Activated CD4-positive, alpha-beta T cell treated with anti-CD3 and anti-CD28 coated beads for 48 hours (primary cell): Measurements from ENCODE around the gene ACOT11.
"Not testable (repeated sequence)": the region's sequence is repeated elsewhere in the genome, so short reads cannot be mapped to it uniquely, and the experiment has no call there.

ENCODE experiments used
- DNase-seq: peaks from one replicate; pipeline ENCODE4 v3.0.0-alpha.2; 2020

ACOT11 gene

DNA sequence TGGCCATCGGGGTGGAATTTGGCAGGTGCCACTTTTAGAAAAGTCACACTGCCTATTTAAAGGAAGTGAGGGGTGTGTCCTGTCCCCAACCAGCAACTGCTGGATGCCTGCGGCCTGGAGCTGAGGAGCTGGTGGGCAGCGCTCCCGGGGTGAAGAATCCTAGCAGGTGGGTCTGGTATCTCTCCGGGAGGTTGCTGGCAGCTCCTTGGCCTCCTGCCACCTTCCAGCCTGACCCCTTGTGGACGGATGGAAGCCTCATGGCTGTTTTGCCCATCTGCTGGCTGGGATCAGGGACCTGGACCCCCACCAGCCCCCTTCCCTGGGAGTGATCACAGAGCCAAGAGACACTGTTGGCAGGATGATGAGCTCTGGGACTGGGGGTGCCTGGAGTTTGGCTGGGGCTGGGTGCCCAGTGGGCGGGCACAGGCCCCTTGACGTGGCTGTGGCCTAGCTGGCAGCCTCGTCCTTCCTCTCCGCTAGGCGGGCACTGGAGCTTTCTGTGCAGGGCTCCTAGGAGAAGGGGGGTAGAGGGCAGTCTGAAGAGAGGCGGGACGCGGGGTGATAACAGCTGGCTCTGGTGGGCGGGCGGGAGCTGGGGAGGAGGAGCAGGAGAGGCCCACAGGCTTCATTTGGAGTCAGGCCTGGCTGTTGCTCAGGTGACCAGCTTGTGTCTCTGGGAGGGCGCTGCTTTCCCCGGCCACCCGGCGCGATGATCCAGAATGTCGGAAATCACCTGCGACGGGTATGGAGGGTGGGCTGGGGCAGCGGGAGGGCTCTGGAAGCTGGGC is at the start of gene ACOT11:
Gene ACOT11 (plus strand): TSS at position 628 of the 788 bp plus-strand sequence. CDS start 82 bp downstream, at position 710.
- no peak for DNase-seq

DNA sequence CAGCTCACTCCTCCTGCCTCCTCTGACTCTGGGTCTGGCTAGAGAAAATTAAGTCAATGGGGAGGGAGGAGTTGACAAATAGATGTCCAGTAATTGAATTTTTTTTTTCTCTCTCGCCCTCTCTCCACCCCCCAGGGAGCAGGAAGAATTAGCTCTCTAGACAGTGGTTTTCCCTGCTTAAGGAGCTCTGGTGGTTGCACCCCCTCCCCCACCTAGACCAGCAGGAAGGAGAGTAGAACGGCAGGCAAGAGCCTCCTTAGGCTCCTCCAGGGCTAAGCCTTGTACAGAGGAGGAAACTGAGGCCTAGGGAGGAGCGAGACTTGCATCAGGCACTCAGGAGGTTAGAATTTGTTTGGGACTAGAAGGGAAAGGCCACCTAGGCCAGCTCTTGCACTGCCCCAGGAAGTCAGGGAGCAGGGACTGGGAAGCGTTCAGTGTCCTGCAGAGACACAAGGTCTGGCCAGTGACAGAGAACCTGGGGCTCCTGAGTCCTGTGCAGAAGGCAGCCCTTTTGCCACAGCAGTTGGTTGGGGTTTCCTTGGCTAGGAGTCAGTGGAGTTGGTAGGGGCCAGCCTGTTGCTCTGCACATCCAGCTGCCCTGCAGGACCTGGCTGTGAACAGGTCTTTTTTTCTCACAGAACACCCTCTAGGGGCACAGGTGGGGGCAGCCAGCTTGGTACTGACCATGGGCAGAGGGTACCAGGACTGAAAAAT is 49.5 kb upstream of the ACOT11 start:
- DNase-seq: no peak

DNA sequence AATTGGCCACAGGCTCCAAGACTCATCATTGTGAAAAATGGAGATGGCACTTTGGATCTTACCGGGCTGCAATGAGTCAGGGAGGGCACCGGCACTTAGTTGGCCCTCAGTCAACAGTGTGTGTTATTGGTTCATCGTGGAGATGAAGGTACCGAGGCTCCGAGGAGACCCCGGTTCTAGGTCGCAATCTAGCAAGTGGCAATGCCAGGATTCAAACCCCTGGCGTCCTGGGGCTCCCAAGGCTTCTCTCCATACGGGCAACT is 49.0 kb upstream of the ACOT11 start:
- DNase-seq: no peak

DNA sequence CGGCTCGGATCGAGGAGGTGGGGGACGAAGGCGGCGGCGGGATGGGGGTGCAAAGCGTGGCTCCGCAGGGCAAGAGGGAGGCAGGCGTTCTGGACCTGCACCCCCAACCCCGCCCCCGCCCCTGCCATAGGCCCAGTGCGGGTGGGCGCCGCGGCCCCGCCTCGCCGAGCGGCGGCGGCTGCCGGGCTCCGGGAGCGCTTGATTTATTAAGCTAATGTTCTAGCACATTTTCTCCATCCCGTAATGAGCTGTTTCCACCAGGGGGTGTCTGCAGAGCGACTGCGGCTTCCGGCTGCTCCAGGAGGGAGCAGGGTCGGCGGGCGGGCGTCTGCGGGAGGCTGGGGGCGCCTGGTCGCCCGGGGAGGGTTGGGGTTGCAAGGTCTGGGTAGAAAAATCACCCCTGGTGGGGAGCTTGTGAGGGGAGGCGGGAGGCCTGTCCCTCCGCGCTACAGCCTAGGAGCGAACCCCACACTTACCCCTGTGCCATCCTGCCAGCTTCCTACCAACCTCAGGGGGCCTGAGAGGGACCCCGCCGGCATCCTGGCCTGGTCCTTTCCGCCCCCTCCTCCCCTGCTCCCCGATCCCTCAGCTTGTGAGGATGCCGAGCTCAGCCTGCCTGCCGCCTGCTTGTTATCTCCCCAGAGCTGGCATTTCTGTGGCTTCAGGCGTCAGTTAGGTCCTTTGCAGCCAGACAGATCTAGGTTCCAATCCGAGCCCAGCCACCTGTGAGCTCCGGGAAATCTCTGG is 48.5 kb upstream of the ACOT11 start:
- peak; percentile 38 for DNase-seq

DNA sequence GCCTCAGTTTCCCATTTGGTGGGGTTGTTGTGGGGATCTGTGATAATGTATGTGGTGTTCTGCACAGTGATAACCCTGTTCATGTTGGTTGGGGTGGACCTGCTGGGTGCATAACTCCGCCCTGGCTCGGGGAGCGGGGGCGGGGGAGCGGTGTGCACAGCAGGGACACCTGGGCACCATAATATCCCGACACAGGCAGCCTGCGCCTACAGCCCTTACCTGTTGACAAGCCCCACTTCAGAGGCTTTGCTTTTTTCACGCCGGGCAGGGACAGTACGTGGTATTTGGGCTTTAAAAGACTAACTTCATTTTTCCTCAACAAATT is 48.0 kb upstream of the ACOT11 start:
- no peak for DNase-seq

DNA sequence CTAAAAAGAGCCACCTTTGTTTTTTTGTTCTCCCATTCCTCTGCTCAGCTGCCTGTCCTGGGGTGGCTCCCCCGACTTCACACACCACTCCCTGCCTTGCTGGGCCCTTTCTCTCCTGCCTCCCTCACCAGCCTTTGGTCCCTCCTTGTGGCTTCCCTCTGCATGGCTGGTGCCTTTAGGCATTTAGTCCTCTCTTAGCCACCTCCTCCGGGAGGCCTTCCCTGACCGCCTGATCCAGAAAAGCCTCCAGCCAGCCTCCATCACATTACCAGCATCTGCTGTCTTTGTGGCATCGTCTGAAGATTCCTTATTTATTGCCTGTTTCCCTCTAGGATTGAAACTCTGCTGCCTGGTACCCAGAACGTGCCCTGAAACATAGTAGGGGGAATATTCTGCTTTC is 46.2 kb upstream of the ACOT11 start:
- DNase-seq: no peak

DNA sequence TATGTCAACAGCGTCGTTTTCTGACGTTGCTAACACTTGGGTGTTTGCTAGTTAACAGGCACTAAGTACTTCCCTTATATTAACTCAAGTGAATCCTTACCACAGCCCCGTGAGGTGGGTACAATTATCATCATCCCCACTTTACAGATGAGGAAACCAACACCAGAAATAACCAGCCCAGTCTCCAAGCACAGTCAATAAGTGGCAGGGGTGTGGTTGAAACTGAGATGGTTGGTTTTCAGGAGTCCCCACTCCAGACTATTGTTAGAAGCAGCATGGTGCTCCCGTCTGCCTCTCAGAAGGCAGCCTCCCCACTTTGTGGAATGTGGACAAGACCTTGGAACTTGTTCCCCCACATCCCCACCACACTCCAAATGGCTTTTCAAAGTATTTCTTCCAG is 45.7 kb upstream of the ACOT11 start:
- DNase-seq: no peak

DNA sequence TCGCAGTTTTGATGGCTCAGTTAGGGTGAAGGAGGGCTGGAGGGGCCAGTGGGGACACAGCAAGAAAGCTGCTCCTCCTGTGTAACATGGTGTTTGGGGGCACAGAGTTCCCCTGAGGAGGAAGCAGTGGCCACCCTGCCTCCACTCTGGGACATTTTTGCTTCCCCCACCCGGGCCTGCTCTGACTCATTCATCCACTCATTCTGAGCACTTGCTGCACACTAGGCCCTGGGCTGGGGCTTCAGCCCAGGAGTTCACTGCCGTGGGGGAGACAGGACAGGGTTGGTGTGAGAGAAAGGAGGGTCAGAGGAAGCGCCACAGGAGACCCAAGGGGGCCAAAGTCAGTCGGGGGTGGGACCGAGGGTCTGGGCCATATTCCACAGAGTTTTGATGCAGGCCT is 41.4 kb upstream of the ACOT11 start:
- DNase-seq: no peak

DNA sequence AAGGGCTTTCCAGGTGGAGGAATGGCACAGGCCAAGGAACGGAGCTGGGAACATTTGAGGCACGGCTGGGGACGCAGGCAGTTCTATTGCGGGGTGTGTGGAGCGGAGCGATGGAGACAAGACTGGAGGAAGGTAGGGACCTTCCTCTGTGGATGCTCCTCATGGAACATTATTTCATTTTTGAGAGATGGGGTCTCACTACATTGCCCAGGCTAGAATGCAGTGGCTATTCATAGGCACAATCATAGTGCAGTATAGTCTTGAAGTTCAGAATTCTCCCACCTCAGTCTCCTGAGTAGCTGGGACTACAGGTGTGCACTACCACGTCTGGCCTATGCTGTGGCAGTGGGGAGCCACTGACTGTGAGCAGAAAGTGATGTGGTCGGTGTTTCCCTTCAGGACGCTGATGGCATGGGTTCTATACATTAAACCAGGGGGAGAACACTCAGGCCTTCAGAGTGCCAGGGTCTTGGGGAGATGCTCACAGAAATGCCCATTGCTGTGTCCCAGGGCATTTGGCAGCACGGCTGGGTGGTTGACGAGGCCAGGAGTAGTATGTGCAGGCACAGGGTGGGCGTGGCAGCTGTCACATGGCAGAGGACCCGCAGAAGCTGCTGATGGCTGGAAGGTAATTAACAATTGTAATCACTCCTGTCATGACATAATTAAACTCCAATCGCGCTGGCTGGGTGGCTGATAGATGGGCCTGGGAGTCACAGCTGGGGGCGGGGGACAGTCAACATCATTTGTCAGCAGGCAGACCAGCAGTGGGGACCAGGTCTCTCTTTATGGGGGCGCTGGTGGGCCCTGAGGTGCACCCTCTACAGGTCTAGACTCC is 40.8 kb upstream of the ACOT11 start:
- no peak for DNase-seq

DNA sequence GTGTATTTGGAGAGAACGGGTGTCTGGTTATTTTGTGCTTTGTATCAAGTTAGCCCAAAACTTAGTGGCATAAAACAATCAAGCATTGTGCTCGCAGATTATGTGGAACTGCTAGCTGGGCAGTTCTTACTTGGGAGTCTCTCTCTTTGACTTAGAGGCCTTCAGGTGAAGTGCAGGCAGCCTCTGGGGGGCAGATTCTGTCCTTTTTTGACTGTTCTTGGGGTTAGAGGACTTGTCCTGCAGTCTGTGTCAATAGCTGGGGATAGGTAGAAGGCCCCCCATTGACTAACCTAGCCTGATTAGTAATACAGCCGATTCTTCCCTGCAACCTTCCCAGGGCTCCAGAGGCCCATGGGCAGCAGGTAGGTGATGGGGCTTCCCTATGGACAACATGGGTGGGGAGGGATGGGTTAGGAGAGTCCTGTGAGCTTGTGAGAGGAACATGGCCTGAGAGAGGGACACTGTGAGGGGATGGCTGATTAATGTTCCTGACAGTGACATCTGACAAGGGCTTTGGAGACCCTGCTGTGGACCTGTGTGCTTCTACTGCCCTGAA is 37.2 kb upstream of the ACOT11 start:
- no peak for DNase-seq

DNA sequence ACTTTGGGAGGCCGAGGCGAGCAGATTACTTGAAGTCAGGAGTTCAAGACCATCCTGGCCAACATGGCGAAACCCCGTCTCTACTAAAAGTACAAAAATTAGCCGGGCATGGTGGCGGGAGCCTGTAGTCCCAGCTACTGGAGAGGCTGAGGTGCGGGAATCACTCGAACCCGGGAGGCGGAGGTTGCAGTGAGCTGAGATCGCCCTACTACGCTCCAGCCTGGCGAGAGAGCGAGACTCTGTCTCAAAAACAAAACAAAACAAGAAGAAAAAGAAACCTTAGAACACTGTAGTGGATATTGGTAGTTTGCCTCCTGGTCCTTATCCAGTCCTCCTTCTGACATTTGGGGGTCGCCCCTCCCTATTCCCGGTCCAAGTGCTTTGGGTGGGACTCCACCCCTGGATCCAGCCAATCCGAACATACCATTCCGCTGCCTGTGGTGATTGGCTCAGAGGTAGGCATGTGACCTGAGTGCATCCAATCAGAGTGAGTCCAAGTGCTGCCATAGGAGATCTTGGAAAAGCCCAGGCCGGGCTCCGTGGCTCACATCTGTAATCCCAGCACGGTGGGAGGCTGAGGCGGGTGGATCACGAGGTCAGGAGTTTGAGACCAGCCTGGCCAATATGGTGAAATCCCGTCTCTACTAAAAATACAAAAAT is 34.0 kb upstream of the ACOT11 start:
- not testable (repeated sequence) for DNase-seq

DNA sequence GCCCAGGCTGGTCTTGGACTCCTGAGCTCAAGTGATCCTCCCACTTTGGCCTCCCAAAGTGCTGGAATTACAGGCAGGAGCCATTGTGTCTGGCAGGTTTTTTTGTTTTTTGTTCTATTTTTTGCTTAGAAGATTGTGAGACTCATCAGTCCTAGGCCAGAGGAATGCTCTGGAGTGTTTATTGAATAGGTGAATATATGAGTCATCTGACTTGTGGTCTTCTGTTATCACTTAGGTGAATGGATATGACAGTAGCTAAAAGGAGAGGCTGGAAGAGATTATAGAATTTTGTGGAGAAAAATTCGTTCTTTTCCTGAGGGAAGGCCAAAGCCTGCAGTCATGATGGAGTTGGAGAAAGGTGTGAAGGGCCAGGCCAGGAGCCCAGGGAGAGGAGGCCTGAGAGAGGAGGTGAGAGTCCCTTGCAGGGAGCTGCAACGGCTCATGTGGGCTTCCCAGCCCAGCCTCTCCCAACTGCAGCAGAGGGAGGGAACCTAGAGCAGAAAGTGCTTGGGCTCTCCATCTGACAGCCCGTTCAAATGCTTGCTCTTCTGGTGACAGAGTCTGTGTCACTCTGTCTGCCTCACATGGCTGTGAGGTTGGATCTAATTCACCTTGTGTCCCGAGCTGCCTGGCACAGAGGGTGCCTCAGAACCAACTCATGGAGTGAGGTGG is 31.6 kb upstream of the ACOT11 start:
- no peak for DNase-seq

DNA sequence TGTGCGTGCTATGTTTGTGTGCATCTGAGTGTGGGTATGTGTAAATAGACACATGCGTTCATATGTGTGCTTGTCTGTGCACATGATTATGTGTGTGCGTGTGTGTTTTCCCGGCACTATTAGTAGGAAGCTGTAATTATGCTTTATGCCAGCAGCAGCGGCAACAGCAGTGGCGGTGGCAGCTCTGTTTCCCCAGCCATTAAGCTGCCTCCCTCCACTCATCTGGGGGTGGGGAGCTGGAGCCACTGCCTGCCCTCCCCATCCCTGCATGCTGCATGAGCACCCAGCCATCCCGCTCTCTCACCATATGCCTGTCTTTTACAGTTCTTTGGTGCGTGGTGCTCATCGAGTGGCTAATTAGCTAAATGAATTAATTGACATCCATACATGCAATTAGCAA is 30.5 kb upstream of the ACOT11 start:
- DNase-seq: no peak

DNA sequence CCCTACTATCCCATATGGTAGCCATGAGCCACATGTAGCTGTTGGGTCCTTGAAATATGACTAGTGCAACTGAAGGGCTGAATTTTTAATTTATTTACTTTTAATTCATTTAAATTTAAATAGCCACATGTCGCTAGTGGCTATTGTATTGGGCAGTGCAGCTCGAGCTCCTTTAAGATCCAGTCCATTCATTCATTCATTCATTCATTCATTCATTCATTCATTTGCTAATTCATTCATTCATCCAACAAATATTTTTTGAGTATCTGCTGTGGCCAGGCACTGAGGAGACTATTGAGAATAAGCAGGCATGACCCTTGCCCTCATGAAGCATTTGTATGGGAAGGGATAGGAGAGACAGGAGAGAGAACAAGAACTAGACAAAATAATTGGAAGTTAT is 29.5 kb upstream of the ACOT11 start:
- no peak for DNase-seq

DNA sequence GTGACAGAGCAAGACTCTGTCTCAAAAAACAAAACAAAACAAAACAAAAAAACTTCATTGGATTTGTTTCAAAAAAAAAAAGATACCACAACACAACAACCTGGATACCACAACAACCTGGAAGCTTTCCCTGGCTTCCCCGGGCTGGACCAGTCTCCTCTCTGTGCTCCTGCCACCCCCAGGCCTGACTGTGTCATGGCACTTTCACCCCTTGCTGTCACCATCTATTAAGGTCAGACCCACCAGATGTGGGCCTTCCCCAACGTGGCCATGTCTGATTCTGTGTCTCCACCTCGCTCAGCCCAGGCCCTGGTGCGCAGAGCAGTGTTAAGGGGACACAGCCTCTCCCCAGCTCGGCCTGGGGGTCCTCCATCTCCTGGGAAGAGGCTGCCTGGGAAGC is 28.3 kb upstream of the ACOT11 start:
- peak; percentile 17 for DNase-seq

DNA sequence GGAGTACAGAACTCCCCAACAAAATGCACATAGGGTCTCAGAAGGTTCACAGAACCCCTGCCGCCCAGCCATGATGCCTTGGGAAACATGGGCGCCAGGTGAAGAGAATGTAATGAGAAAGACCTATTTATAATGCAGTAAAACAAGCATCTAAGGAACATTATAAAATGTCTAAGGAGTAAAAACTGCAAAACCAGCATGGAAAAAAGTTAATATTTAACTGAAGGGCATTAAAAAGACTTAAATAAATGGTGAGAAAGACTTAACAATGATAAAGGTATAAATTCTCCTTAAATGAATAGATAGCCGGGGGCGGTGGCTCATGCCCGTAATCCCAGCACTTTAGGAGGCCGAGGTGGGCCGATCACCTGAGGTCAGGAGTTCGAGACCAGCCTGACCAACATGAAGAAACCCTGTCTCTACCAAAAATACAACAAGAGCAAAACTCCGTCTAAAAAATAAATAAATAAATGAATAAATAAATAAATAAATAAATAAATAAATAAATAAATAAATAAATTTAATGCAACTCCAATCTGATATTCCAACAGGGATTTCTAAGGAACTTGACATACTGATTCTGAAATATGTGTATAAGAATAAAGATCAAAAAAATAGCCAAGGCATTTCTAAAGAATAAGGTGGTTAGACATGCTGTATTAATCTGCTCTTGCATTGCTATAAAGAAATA is 27.3 kb upstream of the ACOT11 start:
- DNase-seq: no peak

DNA sequence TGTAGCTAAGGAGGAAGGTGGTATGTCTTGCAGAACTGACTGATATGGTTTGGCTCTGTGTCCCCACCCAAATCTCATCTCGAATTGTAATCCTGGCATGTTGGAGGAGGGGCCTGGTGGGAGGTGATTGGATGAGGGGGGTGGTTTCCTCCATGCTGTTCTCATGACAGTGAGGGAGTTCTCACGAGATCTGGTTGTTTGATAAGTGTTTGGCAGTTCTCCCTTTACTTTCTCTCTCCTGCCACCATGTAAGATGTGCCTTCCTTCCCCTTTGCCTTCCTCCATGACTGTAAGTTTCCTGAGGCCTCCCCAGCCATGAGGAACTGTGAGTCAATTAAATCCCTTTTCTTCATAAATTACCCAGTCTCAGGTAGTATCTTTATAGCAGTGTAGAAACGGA is 21.5 kb upstream of the ACOT11 start:
- not testable (repeated sequence) for DNase-seq

DNA sequence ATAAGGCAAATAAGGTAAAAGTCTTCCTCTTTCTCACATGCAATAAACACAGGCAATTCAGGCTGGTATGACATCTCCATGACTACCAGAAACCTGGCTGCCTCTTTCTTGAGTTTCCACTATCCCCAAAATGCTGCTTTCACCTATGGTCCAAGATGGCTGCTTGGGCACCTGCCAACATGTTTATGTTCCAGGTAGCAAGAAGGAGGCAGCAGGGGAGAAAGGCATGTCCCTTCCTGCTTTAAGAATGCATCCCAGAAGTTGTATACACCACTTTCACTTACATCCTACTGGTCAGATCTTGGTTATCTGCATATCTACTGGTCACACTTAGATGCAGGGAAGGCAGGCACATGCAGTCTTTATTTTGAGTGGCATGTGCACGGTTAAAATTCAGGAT is 19.4 kb upstream of the ACOT11 start:
- no peak for DNase-seq

DNA sequence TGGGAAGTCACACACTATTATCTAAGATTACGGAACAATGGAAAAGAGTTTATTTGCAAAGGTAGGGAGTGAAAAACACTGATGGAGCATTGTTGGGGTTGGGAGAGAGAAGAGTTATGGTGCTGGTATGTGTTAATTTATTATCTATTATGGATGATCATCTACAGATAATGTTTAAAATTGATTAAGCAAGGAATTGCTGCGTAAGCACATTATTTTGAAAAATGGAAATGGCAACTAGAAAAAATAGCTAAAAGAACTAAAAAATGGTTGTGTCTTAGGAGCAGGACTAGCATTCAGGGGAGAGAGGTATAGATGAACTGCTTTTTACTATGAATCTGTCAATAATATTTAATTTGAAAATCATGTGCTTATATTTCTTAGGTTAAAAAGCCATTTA is 16.0 kb upstream of the ACOT11 start:
- no peak for DNase-seq

DNA sequence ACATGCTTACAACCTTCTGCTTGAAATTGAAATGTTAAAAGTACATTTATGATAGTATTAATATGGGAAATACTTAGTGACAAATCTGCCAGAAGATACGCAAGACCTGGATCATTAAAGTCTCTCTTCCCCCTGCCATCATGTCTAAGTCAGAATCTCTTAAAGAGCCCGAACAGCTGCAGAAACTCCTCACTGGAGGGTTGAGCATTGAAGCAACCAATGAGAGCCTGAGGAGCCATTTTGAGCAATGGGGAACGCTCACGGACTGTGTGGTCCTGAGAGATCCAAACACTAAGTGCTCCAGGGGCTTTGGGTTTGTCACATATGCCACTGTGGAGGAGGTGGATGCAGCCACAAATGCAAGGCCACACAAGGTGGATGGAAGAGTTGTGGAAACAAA is 11.4 kb upstream of the ACOT11 start:
- DNase-seq: not testable (repeated sequence)

DNA sequence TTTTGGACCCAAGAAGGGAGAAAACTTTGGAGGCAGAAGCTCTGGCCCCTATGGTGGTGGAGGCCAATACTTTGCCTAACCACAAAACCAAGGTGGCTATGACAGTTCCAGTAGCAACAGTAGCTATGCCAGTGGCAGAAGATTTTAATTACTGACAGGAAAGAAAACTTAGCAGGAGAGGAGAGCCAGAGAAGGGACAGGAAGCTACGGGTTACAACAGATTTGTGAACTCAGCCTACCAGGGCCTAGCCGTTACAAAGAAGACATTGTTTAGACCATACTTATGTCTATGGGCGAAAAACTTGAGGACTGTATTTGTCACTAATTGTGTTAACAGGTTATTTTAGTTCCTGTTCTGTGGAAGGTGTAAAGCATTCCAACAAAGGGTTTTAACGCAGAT is 10.4 kb upstream of the ACOT11 start:
- DNase-seq: no peak
